Stimulated activated memory B cell treated with anti-CD40 and anti-IgM and Interleukin-4, amounts not matched to agents 10 μg/mL and 1 μg/mL and 100 μg/mL, for 72 hours (primary cell): ENCODE results near the gene NLN.
"Not testable (repeated sequence)": the region's sequence is repeated elsewhere in the genome, so short reads cannot be mapped to it uniquely, and the experiment has no call there.

Experiments
- ATAC-seq: fragments of 150-1000 bp; cut with Tn5 transposase; 2 replicates; pipeline ENCODE4 v1.10.0; 2021
- H3K27ac Mint-ChIP-seq: one replicate; pipeline ENCODE4 v1.8.0; 2022; ENCODE audit warnings: mild to moderate bottlenecking, mixed read lengths
- H3K27me3 Mint-ChIP-seq: one replicate; pipeline ENCODE4 v1.8.0; 2022; ENCODE audit warnings: mixed read lengths
- H3K36me3 Mint-ChIP-seq: one replicate; pipeline ENCODE4 v1.8.0; 2022; ENCODE audit warnings: mixed read lengths
- H3K4me1 Mint-ChIP-seq: one replicate; pipeline ENCODE4 v1.8.0; 2022; ENCODE audit warnings: mixed read lengths
- H3K4me3 Mint-ChIP-seq: one replicate; pipeline ENCODE4 v1.8.0; 2022; ENCODE audit warnings: mild to moderate bottlenecking, moderate library complexity, mixed read lengths
- H3K9me3 Mint-ChIP-seq: one replicate; pipeline ENCODE4 v1.8.0; 2022; ENCODE audit warnings: mixed read lengths

NLN gene

GRCh38 chr5:65721720-65722574, at the start of gene NLN, which contains the start of gene SGTB:
NLN (plus strand) TSS chr5:65722205; CDS start chr5:65722374, 169 bp downstream.
SGTB (minus strand) TSS chr5:65722109; CDS start chr5:65720807, 1,302 bp downstream.
- H3K9me3 Mint-ChIP-seq = no peaks in the 10 kb centered on the region
- H3K27ac Mint-ChIP-seq = peak within 1 kb of the TSS; percentile 95

GRCh38 chr5:65672796-65673195, 49.2 kb upstream of the NLN start:
- Mint-ChIP-seq H3K27me3 (no peaks in the 10 kb centered on the region), H3K36me3 (peaks cover 36% of the 10 kb centered on the region), H3K4me3 (no peak overlapping the region), H3K9me3 (no peaks in the 10 kb centered on the region), H3K27ac (no peak overlapping the region), H3K4me1 (no peaks in the 10 kb centered on the region)
- ATAC-seq = no peak

More at GRCh38 chr5:65721720-65722574, at the start of gene NLN, which contains the start of gene SGTB:
- H3K27me3 Mint-ChIP-seq = no peaks in the 10 kb centered on the region
- peak within 1 kb of the TSS; percentile 97 for H3K4me3 Mint-ChIP-seq
- ATAC-seq = peak; percentile 98
- peaks cover 4% of the 10 kb centered on the region for H3K36me3 Mint-ChIP-seq
- H3K4me1 Mint-ChIP-seq = peaks cover 19% of the 10 kb centered on the region

GRCh38 chr5:65674749-65675148, 47.3 kb upstream of the NLN start:
- ATAC-seq = no peak
- Mint-ChIP-seq H3K27me3 (no peaks in the 10 kb centered on the region), H3K27ac (no peak overlapping the region), H3K4me3 (no peak overlapping the region), H3K36me3 (peaks cover 56% of the 10 kb centered on the region), H3K9me3 (no peaks in the 10 kb centered on the region), H3K4me1 (no peaks in the 10 kb centered on the region)

- H3K4me1 Mint-ChIP-seq, H3K27me3 Mint-ChIP-seq, H3K9me3 Mint-ChIP-seq, H3K27ac Mint-ChIP-seq, H3K4me3 Mint-ChIP-seq, ATAC-seq: not testable (repeated sequence)
- peaks cover 65% of the 10 kb centered on the region for H3K36me3 Mint-ChIP-seq
Observed at GRCh38 chr5:65676056-65676455, 45.9 kb upstream of the NLN start.

- Mint-ChIP-seq H3K9me3 (peaks cover 5% of the 10 kb centered on the region), H3K27me3 (no peaks in the 10 kb centered on the region), H3K36me3 (peaks cover 77% of the 10 kb centered on the region), H3K4me3 (no peak overlapping the region), H3K4me1 (no peaks in the 10 kb centered on the region), H3K27ac (no peak overlapping the region)
- no peak for ATAC-seq
Observed at GRCh38 chr5:65682148-65682547, 39.9 kb upstream of the NLN start.

GRCh38 chr5:65693121-65693520, 28.9 kb upstream of the NLN start:
- Mint-ChIP-seq H3K4me1 (peaks cover 1% of the 10 kb centered on the region), H3K27ac (no peak overlapping the region), H3K36me3 (peaks cover 37% of the 10 kb centered on the region), H3K4me3 (no peak overlapping the region), H3K27me3 (no peaks in the 10 kb centered on the region), H3K9me3 (no peaks in the 10 kb centered on the region)
- no peak for ATAC-seq

GRCh38 chr5:65695162-65695755, 26.7 kb upstream of the NLN start:
- Mint-ChIP-seq H3K27ac (no peak overlapping the region), H3K27me3 (no peaks in the 10 kb centered on the region), H3K4me1 (peaks cover 5% of the 10 kb centered on the region), H3K9me3 (no peaks in the 10 kb centered on the region), H3K36me3 (peaks cover 48% of the 10 kb centered on the region), H3K4me3 (no peak overlapping the region)
- ATAC-seq = peak; percentile 94

GRCh38 chr5:65695896-65696295, 26.1 kb upstream of the NLN start:
- no peak overlapping the region for H3K4me3 Mint-ChIP-seq
- no peaks in the 10 kb centered on the region for H3K27me3 Mint-ChIP-seq
- no peaks in the 10 kb centered on the region for H3K9me3 Mint-ChIP-seq
- no peak for ATAC-seq
- peaks cover 47% of the 10 kb centered on the region for H3K36me3 Mint-ChIP-seq
- H3K4me1 Mint-ChIP-seq = peaks cover 5% of the 10 kb centered on the region
- H3K27ac Mint-ChIP-seq = no peak overlapping the region

- Mint-ChIP-seq H3K9me3 (no peaks in the 10 kb centered on the region), H3K36me3 (peaks cover 47% of the 10 kb centered on the region), H3K27me3 (no peaks in the 10 kb centered on the region), H3K4me1 (peaks cover 5% of the 10 kb centered on the region), H3K4me3 (no peak overlapping the region), H3K27ac (no peak overlapping the region)
- no peak for ATAC-seq
Observed at GRCh38 chr5:65696892-65697291, 25.1 kb upstream of the NLN start.

- Mint-ChIP-seq H3K4me1 (peaks cover 5% of the 10 kb centered on the region), H3K27me3 (no peaks in the 10 kb centered on the region), H3K4me3 (no peak overlapping the region), H3K36me3 (peaks cover 31% of the 10 kb centered on the region), H3K9me3 (no peaks in the 10 kb centered on the region), H3K27ac (no peak overlapping the region)
- peak; percentile 50 for ATAC-seq
Observed at GRCh38 chr5:65699338-65699737, 22.7 kb upstream of the NLN start.

GRCh38 chr5:65702036-65702435, 20.0 kb upstream of the NLN start:
- Mint-ChIP-seq H3K27me3 (no peaks in the 10 kb centered on the region), H3K9me3 (no peaks in the 10 kb centered on the region), H3K4me1 (peaks cover 5% of the 10 kb centered on the region), H3K4me3 (no peak overlapping the region), H3K27ac (no peak overlapping the region), H3K36me3 (peaks cover 36% of the 10 kb centered on the region)
- ATAC-seq = no peak

GRCh38 chr5:65704621-65705239, 17.3 kb upstream of the NLN start:
- no peaks in the 10 kb centered on the region for H3K4me1 Mint-ChIP-seq
- H3K36me3 Mint-ChIP-seq = peaks cover 27% of the 10 kb centered on the region
- H3K27me3 Mint-ChIP-seq = no peaks in the 10 kb centered on the region
- no peak overlapping the region for H3K27ac Mint-ChIP-seq
- H3K4me3 Mint-ChIP-seq = no peak overlapping the region
- no peak for ATAC-seq
- no peaks in the 10 kb centered on the region for H3K9me3 Mint-ChIP-seq

- H3K36me3 Mint-ChIP-seq = peaks cover 25% of the 10 kb centered on the region
- no peaks in the 10 kb centered on the region for H3K9me3 Mint-ChIP-seq
- no peaks in the 10 kb centered on the region for H3K4me1 Mint-ChIP-seq
- no peaks in the 10 kb centered on the region for H3K27me3 Mint-ChIP-seq
- no peak overlapping the region for H3K27ac Mint-ChIP-seq
- no peak overlapping the region for H3K4me3 Mint-ChIP-seq
- no peak for ATAC-seq
Observed at GRCh38 chr5:65707663-65708062, 14.3 kb upstream of the NLN start.

GRCh38 chr5:65708145-65708544, 13.9 kb upstream of the NLN start:
- Mint-ChIP-seq H3K36me3 (peaks cover 25% of the 10 kb centered on the region), H3K4me1 (no peaks in the 10 kb centered on the region), H3K4me3 (no peak overlapping the region), H3K27me3 (no peaks in the 10 kb centered on the region), H3K9me3 (no peaks in the 10 kb centered on the region), H3K27ac (no peak overlapping the region)
- no peak for ATAC-seq

GRCh38 chr5:65718576-65719310, 3.3 kb upstream of the NLN start:
- peaks cover 10% of the 10 kb centered on the region for H3K36me3 Mint-ChIP-seq
- no peak overlapping the region for H3K4me3 Mint-ChIP-seq
- no peak overlapping the region for H3K27ac Mint-ChIP-seq
- no peak for ATAC-seq
- no peaks in the 10 kb centered on the region for H3K9me3 Mint-ChIP-seq
- H3K27me3 Mint-ChIP-seq = no peaks in the 10 kb centered on the region
- peaks cover 11% of the 10 kb centered on the region for H3K4me1 Mint-ChIP-seq
